SHP77 (cell line): Measurements from ENCODE around the gene STAB1.

Source experiments
- DNase-seq, 2 experiments: peaks; one replicate each; lab custom pipeline; 2025; lab: John Stamatoyannopoulos, UW

STAB1 gene

DNA sequence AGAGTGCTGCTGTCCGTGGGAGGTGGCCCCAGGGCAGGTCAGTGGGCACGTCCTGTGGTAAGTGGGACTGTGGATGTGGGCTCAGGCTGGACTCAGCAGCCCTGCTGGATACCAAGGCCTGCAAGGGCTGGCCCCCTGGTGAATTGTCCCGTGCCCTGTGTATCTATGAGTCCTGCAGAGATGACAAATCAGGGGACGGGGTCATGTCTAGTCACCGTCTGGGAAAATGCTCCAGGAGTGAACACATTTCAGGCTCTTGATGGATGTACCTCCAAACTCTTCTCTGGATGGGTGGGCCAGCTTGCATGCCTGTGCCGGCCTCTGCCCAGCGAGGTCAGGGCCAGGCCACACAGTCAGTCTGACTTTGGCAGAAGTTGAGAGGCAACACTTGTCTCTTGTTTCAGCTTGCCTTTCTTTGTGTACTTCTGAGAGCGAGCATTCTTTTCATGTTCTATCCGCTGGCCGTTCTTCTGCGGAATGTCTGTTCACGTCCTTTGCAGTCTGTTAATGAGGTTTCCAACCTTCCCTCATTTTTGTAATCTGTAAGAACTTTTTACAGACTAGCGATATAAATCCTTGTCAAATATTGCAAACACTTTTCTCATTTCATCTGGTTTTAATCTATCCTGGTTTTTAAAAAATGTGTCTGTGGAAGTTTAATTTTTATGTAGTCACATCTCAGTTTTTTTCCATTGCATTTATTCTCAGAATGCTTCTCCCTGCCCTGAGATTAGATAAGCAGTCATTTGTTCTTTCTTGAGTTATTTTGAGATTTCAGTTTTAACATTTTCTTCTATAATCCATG, 11.4 kb upstream of the STAB1 start:
- no peak for DNase-seq

DNA sequence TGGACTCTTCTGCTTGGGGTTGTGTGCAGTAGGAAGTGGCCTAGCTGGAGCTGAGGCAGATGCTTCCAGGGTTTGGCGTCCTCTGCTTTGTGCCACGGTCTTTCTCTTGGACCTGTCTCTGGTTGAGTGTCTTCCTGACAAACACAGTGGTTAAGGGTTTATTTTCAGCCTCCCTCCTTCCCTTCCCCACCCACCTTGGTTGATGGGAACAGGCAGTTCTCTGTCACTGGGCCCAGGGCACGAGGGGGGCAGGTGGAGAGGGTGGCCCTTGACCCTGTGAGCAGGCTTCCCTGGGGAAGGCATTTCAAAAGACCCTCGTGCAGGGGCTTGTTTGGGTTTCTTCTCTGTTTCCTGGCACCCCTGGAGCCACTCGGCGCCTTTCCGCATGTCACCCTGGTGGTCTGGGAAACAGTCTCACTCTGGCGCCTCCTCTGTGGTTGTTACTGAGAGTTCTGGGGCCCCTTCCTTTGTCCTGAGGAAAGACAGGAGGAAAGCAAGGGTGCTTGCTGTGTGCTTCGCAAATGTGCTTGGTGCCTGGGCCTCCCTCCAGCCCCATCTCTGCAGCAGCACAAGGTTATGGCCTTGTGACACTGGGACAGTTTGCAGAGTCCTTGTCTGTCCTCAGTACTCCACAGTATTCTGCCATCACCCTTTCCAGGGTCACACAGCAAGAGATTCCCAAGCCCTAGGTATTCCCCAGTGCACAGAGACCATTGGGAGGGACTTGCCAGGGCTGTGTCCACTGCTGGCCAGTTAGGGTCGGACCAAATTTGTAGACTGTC, 10.3 kb upstream of the STAB1 start:
- no peak for DNase-seq

DNA sequence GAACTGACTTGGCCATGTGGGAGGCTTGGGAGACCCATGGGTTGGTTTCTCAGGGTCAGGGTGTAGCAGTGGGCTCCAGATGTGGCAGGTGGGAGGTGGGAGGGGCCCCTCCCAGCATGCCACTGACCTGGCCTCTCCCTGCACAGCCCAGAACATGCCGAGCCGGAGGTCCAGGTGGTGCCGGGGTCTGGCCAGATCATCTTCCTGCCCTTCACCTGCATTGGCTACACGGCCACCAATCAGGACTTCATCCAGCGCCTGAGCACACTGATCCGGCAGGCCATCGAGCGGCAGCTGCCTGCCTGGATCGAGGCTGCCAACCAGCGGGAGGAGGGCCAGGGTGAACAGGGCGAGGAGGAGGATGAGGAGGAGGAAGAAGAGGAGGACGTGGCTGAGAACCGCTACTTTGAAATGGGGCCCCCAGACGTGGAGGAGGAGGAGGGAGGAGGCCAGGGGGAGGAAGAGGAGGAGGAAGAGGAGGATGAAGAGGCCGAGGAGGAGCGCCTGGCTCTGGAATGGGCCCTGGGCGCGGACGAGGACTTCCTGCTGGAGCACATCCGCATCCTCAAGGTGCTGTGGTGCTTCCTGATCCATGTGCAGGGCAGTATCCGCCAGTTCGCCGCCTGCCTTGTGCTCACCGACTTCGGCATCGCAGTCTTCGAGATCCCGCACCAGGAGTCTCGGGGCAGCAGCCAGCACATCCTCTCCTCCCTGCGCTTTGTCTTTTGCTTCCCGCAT, 7.9 kb upstream of the STAB1 start:
- DNase-seq = no peak

DNA sequence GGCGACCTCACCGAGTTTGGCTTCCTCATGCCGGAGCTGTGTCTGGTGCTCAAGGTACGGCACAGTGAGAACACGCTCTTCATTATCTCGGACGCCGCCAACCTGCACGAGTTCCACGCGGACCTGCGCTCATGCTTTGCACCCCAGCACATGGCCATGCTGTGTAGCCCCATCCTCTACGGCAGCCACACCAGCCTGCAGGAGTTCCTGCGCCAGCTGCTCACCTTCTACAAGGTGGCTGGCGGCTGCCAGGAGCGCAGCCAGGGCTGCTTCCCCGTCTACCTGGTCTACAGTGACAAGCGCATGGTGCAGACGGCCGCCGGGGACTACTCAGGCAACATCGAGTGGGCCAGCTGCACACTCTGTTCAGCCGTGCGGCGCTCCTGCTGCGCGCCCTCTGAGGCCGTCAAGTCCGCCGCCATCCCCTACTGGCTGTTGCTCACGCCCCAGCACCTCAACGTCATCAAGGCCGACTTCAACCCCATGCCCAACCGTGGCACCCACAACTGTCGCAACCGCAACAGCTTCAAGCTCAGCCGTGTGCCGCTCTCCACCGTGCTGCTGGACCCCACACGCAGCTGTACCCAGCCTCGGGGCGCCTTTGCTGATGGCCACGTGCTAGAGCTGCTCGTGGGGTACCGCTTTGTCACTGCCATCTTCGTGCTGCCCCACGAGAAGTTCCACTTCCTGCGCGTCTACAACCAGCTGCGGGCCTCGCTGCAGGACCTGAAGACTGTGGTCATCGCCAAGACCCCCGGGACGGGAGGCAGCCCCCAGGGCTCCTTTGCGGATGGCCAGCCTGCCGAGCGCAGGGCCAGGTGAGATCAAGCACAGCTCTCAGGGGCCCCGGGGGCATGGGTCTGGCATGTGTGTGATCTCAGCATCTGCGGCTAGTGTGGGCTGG, 7.1 kb upstream of the STAB1 start:
- no peak for DNase-seq

DNA sequence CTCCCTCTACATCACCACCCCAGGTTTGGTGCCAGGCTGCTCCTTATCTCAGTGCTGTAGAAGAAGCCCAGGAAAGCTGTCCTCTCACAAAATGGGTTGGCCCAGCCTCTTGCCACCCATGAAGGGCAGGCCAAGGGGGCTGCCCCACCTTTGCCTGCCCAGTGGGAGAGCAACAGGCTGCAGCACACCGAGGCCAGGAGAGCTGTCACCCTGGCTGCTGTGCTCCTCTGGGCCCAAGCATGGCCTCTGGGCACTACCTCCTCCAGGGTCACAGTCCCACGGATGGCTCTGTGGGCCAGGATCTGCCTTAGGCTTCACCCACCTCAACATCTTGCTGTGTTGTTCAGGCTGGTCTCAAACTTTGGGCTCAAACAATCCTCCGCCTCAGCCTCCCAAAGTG, 6.4 kb upstream of the STAB1 start:
- no peak for DNase-seq

DNA sequence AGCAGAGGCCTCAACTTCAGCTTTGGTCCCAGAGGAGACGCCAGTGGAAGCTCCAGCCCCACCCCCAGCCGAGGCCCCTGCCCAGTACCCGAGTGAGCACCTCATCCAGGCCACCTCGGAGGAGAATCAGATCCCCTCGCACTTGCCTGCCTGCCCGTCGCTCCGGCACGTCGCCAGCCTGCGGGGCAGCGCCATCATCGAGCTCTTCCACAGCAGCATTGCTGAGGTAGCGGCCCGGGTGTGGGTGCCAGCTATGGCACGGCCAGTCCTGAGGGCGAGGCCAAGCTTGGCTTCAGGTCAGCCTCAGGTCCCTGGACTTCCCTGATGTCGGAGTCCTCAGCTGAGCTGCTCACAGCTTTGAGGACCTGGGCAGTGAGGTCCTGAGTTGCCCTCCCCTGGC, 5.7 kb upstream of the STAB1 start:
- no peak for DNase-seq

DNA sequence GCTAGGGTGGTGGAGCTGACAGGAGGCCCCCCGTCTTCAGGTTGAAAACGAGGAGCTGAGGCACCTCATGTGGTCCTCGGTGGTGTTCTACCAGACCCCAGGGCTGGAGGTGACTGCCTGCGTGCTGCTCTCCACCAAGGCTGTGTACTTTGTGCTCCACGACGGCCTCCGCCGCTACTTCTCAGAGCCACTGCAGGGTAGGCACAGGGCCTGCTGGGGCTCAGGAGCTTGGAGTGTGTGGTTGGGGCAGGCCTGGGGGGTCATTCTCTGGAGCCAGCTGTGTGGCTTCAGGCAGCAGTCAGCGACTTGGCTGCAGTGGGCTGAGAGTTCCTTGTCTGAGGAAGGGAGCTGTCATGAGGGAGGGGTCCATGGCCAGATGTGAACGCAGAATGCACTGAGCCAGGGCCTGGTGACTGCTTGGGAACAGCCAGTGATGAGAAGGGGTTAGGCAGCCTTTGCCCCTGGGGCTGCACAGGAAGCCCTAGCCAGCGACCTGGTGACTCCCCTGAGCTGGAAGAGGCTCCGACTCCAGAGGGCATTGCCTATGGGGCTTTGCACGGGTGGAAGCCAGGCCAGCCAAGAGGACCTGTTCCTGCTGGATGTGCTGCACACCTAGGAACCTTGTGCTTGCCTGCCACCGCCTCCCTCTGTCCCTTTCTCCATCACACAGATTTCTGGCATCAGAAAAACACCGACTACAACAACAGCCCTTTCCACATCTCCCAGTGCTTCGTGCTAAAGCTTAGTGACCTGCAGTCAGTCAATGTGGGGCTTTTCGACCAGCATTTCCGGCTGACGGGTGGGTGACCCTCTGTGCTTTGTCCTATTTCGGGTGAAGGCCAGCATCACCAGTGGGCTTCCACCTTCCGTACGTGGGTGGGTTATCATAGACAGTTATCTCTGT, 4.9 kb upstream of the STAB1 start:
- DNase-seq = no peak

DNA sequence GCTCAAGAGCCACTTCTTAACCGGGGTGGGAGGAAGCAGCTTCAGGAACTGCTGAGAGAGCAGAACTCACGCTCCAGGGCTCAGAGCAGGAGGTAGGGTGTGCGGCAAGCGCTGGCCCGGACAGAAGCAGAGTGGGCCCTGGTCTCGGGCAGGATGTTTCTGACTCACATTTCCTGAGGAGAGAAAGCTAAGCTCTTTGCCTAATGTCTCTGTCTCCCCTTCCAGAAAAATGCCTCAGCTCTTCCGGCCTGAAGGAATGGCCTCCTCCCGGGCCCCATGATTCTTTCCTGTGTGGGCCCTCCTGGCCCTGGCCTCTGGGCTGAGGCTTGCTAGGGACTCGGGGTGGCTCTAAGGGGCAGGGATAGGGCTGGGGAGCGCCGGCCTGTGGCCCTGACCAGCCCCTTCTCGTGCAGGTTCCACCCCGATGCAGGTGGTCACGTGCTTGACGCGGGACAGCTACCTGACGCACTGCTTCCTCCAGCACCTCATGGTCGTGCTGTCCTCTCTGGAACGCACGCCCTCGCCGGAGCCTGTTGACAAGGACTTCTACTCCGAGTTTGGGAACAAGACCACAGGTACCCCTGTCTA, 4.1 kb upstream of the STAB1 start:
- DNase-seq = no peak

DNA sequence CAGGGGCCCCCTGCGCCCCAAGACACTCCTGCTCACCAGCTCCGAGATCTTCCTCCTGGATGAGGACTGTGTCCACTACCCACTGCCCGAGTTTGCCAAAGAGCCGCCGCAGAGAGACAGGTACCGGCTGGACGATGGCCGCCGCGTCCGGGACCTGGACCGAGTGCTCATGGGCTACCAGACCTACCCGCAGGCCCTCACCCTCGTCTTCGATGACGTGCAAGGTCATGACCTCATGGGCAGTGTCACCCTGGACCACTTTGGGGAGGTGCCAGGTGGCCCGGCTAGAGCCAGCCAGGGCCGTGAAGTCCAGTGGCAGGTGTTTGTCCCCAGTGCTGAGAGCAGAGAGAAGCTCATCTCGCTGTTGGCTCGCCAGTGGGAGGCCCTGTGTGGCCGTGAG, 3.1 kb upstream of the STAB1 start:
- no peak for DNase-seq

DNA sequence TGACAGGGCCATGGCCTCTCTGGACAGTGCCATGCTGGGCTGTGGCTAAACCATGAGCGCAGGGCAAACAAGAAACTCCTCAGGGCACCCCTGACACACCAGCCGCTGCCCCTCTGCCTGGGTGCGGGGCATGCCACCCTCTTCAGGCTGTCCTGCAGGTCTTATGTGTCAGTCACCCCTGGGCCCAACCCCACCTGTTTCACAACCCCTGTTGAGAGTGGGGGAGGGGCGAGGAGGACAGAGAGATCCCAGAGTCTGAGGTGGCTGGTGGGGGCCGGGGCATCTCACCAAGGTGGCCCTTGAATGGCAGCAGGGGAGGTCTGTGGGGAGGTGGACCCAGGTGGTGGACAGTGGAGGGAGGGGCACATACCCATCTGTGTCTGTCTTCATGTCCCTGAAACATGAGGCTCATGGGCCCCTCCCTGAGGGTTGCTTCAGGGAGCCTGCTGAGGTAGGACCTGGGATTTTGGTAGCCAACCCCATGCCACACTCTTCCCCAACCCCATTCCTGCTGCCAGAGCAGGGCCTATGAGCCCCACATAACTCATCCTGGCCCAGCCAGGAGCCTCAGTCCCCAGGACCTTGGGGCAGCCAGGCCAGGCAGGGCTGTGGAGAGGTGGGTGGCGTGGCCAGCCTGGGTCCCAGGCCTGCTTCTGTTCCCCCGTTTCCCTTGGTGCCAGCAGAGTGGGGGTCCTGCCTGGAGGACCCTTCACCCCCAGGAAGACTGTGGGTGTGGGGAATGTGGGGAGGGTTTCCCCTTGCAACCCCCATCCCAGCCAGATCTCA, 1.7 kb upstream of the STAB1 start:
- no peak for DNase-seq

DNA sequence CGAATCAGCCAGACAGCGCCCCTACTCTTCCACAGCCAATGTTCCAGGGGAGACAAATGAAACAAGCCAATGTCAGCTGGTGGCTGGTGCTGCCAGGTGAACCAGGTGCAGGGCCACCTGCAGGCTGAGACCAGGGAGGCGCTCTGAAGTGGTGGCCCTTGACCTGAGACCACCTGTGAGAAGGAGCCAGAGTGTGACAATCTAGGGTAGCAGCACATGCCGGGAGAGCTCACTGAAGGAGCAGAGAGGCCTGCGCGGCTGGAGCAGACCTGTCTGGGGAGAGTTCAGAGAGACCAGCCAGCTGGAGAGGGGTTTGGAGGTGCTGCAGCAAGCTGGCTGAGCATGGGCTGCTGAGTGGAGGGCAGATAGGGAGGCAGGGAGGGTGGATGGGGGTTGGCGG, 693 bp upstream of the STAB1 start:
- no peak for DNase-seq

DNA sequence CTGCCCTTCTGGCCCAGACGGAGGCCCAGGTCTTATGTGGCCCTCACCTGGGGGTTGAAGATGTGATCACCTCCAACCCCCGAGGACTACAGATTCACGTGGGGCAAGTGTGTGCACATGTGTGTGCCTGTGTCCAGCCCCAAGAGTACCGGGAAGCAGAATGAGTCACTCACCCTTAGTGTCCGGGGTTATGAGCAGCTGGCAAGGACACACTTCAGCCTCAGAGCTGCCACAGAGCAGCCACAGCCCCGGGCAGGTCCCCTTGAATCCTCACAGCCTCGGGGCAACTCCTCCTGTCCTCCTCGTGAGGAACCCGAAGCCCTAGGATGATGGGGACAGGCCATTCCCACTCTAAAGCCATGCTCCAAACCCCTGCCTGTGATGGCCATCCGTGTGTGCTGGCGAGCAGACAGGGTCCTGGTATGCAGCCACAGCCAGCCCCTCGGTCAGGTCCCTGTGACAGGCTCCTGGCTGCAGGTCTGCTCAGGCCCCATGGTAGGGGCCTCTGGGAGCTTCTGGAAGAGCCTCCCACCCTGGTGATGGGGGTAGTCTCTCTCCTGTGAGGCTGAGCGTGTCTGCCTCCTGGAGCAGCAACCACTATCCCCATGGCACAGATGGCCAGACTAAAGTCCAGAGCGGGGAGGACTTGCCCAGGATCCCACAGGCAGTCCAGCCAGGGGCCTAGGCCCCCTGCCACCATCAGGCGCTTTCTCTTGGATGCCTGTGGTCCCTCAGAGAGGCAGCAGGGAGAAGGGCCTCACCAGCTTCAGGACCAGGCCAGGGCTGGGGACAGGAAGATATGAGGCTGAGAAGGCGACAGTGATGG, 852 bp downstream of the STAB1 start:
- peak in 1 of 2 experiments; percentile 17 for DNase-seq

DNA sequence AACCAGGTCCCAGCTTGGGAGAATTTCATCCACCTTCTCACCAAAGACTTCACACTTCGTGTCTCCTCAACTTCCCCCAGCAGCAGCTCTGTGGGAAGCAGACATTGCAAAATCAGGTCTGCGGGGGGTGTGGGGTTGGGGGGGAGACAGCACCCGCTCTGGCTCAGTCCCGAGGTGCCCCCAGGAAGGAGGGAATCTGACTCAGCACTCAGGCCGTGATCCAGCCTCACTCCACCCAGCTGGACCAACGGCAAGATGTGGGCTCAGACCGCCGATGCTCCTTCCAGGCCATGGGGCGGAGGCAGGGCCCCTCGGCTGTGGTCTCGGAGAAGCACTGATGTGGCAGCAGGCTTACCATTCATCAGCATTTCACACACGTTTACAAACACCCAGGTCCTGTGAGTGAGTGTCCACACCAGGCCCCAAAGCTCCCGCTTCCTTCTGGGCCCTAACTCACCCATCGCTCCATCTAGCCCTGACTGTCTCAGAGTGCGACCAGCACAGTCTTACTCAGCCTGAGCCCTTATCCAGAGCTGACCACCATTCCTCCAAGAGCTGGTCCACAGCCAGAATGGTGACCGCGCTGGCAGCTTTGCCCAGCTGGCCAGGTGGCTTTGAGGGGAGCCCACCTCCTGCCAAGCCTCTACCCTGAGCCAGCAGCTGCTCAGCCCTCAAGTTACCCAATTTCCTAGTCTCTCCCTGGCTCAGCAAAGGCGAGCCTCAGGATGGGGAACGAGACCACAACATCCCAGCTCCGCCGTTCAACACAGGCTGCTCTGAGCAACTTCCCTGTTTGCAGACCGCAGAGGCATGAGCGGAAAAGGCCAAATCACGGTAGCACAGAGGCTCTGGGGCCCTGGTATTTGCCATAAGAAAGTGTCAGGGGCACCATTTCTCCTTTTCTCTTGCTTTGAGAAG, 3.3 kb downstream of the STAB1 start:
- DNase-seq = no peak

DNA sequence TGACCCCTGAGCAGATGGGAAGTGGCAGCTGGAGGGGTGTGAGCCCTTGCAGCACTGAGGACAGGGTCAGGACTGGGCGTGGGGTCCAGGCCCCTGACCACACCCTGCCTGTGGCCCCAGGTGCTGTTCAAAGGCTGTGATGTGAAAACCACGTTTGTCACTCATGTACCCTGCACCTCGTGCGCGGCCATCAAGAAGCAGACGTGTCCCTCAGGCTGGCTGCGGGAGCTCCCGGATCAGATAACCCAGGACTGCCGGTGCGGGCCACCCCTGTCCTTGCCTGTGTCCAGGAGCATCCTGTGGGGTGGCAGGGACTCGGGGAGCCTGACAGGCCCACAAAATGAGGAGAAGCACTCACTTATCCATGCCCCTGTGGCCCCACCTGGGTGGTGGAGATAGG, 5.9 kb downstream of the STAB1 start:
- DNase-seq = no peak

DNA sequence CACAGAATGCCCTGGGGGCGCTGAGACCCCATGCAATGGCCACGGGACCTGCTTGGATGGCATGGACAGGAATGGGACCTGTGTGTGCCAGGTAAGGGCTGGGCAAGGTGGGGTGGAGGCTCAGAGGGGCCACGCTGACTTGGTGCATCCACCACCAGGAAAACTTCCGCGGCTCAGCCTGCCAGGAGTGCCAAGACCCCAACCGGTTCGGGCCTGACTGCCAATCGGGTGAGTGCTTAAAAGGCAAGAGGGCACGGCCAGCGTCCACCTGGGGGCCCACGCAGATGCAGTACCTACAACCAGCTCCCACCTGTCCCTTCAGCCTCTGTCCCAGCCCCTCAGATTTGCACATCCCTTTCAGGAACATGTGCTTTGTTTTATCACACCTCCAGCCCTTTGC, 6.9 kb downstream of the STAB1 start:
- DNase-seq = no peak

DNA sequence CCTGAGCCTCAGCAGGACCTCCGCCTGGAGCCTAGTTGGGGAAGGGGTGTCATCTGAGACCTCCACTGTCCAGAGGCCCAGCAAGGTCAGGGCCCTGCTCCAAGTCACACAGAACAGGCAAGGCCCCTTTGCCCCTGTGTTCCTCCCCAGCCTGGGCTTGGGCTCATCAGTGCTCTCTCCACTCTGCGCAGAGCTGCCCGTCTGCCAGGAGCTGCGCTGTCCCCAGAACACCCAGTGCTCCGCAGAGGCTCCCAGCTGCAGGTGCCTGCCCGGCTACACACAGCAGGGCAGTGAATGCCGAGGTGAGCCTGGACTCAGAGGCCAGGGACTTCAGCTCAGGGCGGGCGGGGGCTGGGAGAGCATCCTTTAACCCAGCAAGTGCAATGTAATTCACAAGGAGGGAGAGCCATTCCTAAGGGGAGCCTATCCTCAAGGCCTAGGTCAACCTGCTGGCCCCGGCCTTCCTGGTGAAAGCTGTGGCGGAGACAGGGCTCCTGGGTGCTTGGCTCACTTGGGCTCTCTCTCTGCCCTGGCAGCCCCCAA, 7.7 kb downstream of the STAB1 start:
- DNase-seq = peak; percentile 10 to 32

DNA sequence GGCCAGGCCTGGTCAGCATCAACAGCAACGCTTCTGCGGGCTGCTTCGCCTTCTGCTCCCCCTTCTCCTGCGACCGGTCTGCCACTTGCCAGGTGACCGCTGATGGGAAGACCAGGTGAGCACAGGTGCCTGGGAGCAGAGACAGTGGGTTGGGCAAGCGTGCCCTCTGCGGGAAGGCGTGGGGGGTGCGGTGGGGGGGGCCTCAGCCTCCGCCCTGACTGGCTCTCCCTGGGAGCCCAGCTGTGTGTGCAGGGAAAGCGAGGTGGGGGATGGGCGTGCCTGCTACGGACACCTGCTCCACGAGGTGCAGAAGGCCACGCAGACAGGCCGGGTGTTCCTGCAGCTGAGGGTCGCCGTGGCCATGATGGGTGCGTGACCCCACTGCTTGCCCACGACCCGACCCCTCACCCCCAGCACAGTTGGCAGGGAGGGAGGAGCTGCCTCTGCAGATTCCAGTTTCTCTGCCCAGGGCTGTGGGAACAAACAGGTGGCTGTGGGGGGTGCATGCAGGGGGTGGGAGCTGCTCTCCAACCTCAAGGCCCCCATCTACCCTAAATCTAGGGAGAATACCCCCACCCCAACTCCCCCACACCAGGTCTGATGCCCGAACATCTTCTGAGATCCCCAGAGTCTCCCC, 8.8 kb downstream of the STAB1 start:
- no peak for DNase-seq
